HEK293 (cell line): ENCODE measurements around the gene ASPSCR1.

Source experiments
- EGR2 ChIP-seq: fragments of 450-650 bp; formaldehyde crosslinking; IDR thresholded peaks from 2 replicates; pipeline ENCODE4 v1.5.1; 2016; ENCODE audit warnings: low read depth, missing biosample characterization, missing genetic modification characterization
- GLI4 ChIP-seq: fragments of 450-650 bp; formaldehyde crosslinking; IDR thresholded peaks from 2 replicates; pipeline ENCODE4 v1.5.1; 2016; ENCODE audit warnings: missing biosample characterization, missing genetic modification characterization
- HIC1 ChIP-seq: fragments of 450-650 bp; formaldehyde crosslinking; IDR thresholded peaks from 2 replicates; pipeline ENCODE4 v1.5.1; 2016; ENCODE audit warnings: missing biosample characterization, missing genetic modification characterization
- KLF1 ChIP-seq: fragments of 450-650 bp; formaldehyde crosslinking; IDR thresholded peaks from 2 replicates; pipeline ENCODE4 v1.5.1; 2016; ENCODE audit warnings: missing biosample characterization, missing genetic modification characterization
- KLF16 ChIP-seq: fragments of 450-650 bp; formaldehyde crosslinking; IDR thresholded peaks from 2 replicates; pipeline ENCODE4 v1.5.1; 2017; ENCODE audit warnings: missing biosample characterization, missing genetic modification characterization
- PRDM4 ChIP-seq: fragments of 450-650 bp; formaldehyde crosslinking; IDR thresholded peaks from 2 replicates; pipeline ENCODE4 v1.5.1; 2017; ENCODE audit warnings: missing biosample characterization, missing genetic modification characterization
- SETDB1 ChIP-seq: IDR thresholded peaks from one replicate; pipeline ENCODE4 v1.6.1; 2017; ENCODE audit warnings: mild to moderate bottlenecking, low read length, moderate library complexity, mixed read lengths; ENCODE audit not compliant: insufficient read length
- SP3 ChIP-seq: fragments of 450-650 bp; formaldehyde crosslinking; IDR thresholded peaks from 2 replicates; pipeline ENCODE4 v1.5.1; 2016; ENCODE audit warnings: missing biosample characterization, missing genetic modification characterization
- SP7 ChIP-seq: fragments of 450-650 bp; formaldehyde crosslinking; IDR thresholded peaks from 2 replicates; pipeline ENCODE4 v1.5.1; 2016; ENCODE audit warnings: missing biosample characterization, missing genetic modification characterization
- TCF7L2 ChIP-seq: IDR thresholded peaks from 2 replicates; pipeline ENCODE4 v1.6.1; 2011; ENCODE audit warnings: low read depth, mild to moderate bottlenecking, inconsistent platforms, low read length, moderate library complexity, borderline replicate concordance
- TSHZ1 ChIP-seq: fragments of 450-650 bp; formaldehyde crosslinking; IDR thresholded peaks from 2 replicates; pipeline ENCODE4 v1.5.1; 2016; ENCODE audit warnings: missing biosample characterization, missing genetic modification characterization, borderline replicate concordance
- YY2 ChIP-seq: fragments of 450-650 bp; formaldehyde crosslinking; IDR thresholded peaks from 2 replicates; pipeline ENCODE4 v1.5.1; 2016; ENCODE audit warnings: missing biosample characterization, missing genetic modification characterization
- ZBTB48 ChIP-seq: fragments of 450-650 bp; formaldehyde crosslinking; IDR thresholded peaks from 2 replicates; pipeline ENCODE4 v1.5.1; 2016; ENCODE audit warnings: missing biosample characterization, missing genetic modification characterization
- ZFP41 ChIP-seq: fragments of 450-650 bp; formaldehyde crosslinking; IDR thresholded peaks from 2 replicates; pipeline ENCODE4 v1.5.1; 2016; ENCODE audit warnings: missing biosample characterization, missing genetic modification characterization, borderline replicate concordance
- ZNF132 ChIP-seq: fragments of 450-650 bp; formaldehyde crosslinking; IDR thresholded peaks from 2 replicates; pipeline ENCODE4 v1.5.1; 2017; ENCODE audit warnings: missing biosample characterization, missing genetic modification characterization, borderline replicate concordance
- ZNF23 ChIP-seq: fragments of 450-650 bp; formaldehyde crosslinking; IDR thresholded peaks from 2 replicates; pipeline ENCODE4 v1.5.1; 2016; ENCODE audit warnings: missing biosample characterization, missing genetic modification characterization, borderline replicate concordance
- ZNF302 ChIP-seq: fragments of 450-650 bp; formaldehyde crosslinking; IDR thresholded peaks from 2 replicates; pipeline ENCODE4 v1.5.1; 2016; ENCODE audit warnings: missing biosample characterization, missing genetic modification characterization, low read depth
- ZNF335 ChIP-seq: fragments of 450-650 bp; formaldehyde crosslinking; conservative IDR thresholded peaks from 2 replicates; pipeline ENCODE4 v1.5.1; 2016; ENCODE audit warnings: missing biosample characterization, missing genetic modification characterization
- ZNF350 ChIP-seq: fragments of 450-650 bp; formaldehyde crosslinking; IDR thresholded peaks from 2 replicates; pipeline ENCODE4 v1.5.0; 2017; ENCODE audit warnings: missing biosample characterization, mild to moderate bottlenecking, missing genetic modification characterization
- ZNF514 ChIP-seq: fragments of 450-650 bp; formaldehyde crosslinking; IDR thresholded peaks from 2 replicates; pipeline ENCODE4 v1.5.1; 2016; ENCODE audit warnings: missing biosample characterization, missing genetic modification characterization
- ZNF692 ChIP-seq: fragments of 450-650 bp; formaldehyde crosslinking; IDR thresholded peaks from 2 replicates; pipeline ENCODE4 v1.5.1; 2016; ENCODE audit warnings: missing biosample characterization, missing genetic modification characterization
- ZNF843 ChIP-seq: fragments of 450-650 bp; formaldehyde crosslinking; IDR thresholded peaks from 2 replicates; pipeline ENCODE4 v1.5.1; 2016; ENCODE audit warnings: missing biosample characterization, missing genetic modification characterization
- TF ChIP-seq, protein P1 (sequence below): fragments of 450-650 bp; formaldehyde crosslinking; IDR thresholded peaks from 2 replicates; pipeline ENCODE4 v1.5.1; 2016; ENCODE audit warnings: missing biosample characterization, missing genetic modification characterization
- TF ChIP-seq, protein P2 (sequence below): fragments of 450-650 bp; formaldehyde crosslinking; IDR thresholded peaks from 2 replicates; pipeline ENCODE4 v1.5.0; 2017; ENCODE audit warnings: missing biosample characterization, missing genetic modification characterization, borderline replicate concordance

ASPSCR1 gene

DNA sequence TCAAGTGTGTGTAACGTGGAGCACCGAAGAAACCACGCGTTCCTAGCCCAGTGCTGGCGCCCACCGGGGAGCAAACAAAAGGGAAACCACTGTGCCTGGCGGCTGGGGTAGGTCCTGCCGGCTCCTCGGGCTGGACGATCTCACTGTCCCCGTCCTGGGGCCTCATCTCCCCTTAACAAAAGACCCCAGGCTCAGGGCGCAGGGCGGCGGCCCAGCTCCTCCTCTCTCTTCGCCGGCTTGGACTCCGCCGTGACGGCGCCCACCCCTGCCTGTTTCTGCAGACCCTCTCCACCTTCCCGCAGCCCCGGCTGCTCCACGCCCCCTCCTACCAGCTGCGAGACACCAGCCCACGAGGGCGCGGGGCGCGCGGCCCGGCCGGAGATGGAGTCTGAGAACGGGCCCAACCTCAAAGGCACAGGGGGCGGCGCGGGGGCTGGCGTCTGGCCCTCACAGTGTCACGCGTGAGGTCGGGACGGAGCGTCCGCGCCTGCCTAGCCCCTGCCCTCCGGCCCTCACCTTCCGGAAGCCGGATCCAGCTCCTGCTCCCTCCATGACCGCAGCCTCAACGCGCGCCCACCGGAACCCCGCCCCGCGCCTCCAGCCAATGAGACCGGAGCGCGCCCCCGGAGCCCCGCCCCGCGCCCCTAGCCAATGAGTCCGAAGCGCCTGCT lies 45.0 kb downstream of the ASPSCR1 start, which contains the start of gene CENPX (continued):
- TF ChIP-seq, protein P1, sequence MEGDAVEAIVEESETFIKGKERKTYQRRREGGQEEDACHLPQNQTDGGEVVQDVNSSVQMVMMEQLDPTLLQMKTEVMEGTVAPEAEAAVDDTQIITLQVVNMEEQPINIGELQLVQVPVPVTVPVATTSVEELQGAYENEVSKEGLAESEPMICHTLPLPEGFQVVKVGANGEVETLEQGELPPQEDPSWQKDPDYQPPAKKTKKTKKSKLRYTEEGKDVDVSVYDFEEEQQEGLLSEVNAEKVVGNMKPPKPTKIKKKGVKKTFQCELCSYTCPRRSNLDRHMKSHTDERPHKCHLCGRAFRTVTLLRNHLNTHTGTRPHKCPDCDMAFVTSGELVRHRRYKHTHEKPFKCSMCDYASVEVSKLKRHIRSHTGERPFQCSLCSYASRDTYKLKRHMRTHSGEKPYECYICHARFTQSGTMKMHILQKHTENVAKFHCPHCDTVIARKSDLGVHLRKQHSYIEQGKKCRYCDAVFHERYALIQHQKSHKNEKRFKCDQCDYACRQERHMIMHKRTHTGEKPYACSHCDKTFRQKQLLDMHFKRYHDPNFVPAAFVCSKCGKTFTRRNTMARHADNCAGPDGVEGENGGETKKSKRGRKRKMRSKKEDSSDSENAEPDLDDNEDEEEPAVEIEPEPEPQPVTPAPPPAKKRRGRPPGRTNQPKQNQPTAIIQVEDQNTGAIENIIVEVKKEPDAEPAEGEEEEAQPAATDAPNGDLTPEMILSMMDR (tag by site-specific recombination) = 0 out of 2 replicates have a peak, but pooled peaks have one; percentile 8
- TF ChIP-seq PRDM4 (tag by site-specific recombination) = peak; percentile 43; the same call in 1 of the 2 replicates
- TF ChIP-seq ZNF132 (tag by site-specific recombination) = no peak
- TF ChIP-seq HIC1 (tag by site-specific recombination) = peak; percentile 76
- TF ChIP-seq ZFP41 (tag by site-specific recombination) = no peak
- TF ChIP-seq YY2 = 0 out of 2 replicates have a peak, but pooled peaks have one; percentile 54
- no peak for TF ChIP-seq ZNF350 (tag by site-specific recombination)
- TF ChIP-seq SP7 = peak; percentile 57
- TF ChIP-seq KLF16 (tag by site-specific recombination) = peak; percentile 90; the same call in 1 of the 2 replicates
- 0 out of 2 replicates have a peak, but pooled peaks have one; percentile 33 for TF ChIP-seq ZBTB48
- no peak for TF ChIP-seq TCF7L2
- peak; percentile 60; the same call in 1 of the 2 replicates for TF ChIP-seq EGR2 (tag by site-specific recombination)
- no peak for TF ChIP-seq SP3
- no peak for TF ChIP-seq ZNF692 (tag by site-specific recombination)
- peak; percentile 57 for TF ChIP-seq ZNF335
- TF ChIP-seq, protein P2, sequence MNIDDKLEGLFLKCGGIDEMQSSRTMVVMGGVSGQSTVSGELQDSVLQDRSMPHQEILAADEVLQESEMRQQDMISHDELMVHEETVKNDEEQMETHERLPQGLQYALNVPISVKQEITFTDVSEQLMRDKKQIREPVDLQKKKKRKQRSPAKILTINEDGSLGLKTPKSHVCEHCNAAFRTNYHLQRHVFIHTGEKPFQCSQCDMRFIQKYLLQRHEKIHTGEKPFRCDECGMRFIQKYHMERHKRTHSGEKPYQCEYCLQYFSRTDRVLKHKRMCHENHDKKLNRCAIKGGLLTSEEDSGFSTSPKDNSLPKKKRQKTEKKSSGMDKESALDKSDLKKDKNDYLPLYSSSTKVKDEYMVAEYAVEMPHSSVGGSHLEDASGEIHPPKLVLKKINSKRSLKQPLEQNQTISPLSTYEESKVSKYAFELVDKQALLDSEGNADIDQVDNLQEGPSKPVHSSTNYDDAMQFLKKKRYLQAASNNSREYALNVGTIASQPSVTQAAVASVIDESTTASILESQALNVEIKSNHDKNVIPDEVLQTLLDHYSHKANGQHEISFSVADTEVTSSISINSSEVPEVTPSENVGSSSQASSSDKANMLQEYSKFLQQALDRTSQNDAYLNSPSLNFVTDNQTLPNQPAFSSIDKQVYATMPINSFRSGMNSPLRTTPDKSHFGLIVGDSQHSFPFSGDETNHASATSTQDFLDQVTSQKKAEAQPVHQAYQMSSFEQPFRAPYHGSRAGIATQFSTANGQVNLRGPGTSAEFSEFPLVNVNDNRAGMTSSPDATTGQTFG (tag by site-specific recombination) = no peak
- no peak for TF ChIP-seq SETDB1
- no peak for TF ChIP-seq KLF1
- peak; percentile 64; the same call in 1 of the 2 replicates for TF ChIP-seq GLI4
- no peak for TF ChIP-seq ZNF302 (tag by site-specific recombination)
- peak; percentile 29; the same call in 1 of the 2 replicates for TF ChIP-seq TSHZ1
- no peak for TF ChIP-seq ZNF23 (tag by site-specific recombination)
- TF ChIP-seq ZNF843 = no peak
- no peak for TF ChIP-seq ZNF514
